Neural progenitor cell (in vitro differentiated cells): ENCODE measurements around the gene MAPK10. TPM values are rescaled to one million over a fixed set of nuclear protein-coding genes. Genes with fewer than 3 reads are reported as not detected.
A peak's percentile ranks its signal among the peaks of the same experiment; 100 is the strongest.

ENCODE experiments used
- DNase-seq: peaks from one replicate; pipeline ENCODE4 v3.0.0-alpha.2; 2016; ENCODE audit warnings: low spot score
- H2AFZ ChIP-seq: fragments of 200-600 bp; sonication (generic); replicated peaks from 2 replicates; pipeline ENCODE4 v1.6.1; 2016; ENCODE audit warnings: antibody characterized with exemption
- H3F3A ChIP-seq: fragments of 200-600 bp; sonication (generic); 2 replicates; pipeline ENCODE4 v1.6.1; 2016; ENCODE audit warnings: antibody characterized with exemption, low read depth
- H3K27ac ChIP-seq: fragments of 200-600 bp; sonication (generic); 2 replicates; pipeline ENCODE4 v1.5.1; 2016; ENCODE audit warnings: mild to moderate bottlenecking
- H3K27me3 ChIP-seq: fragments of 200-600 bp; sonication (generic); 2 replicates; pipeline ENCODE4 v1.6.1; 2016; ENCODE audit warnings: mild to moderate bottlenecking, moderate library complexity
- H3K36me3 ChIP-seq: fragments of 200-600 bp; sonication (generic); 2 replicates; pipeline ENCODE4 v1.5.1; 2016
- H3K4me1 ChIP-seq: fragments of 200-600 bp; sonication (generic); 2 replicates; pipeline ENCODE4 v1.6.1; 2016; ENCODE audit warnings: mixed run types
- H3K4me2 ChIP-seq: fragments of 200-600 bp; sonication (generic); 2 replicates; pipeline ENCODE4 v1.6.1; 2016
- H3K4me3 ChIP-seq: fragments of 200-600 bp; sonication (generic); 2 replicates; pipeline ENCODE4 v1.5.1; 2016
- H3K79me2 ChIP-seq: fragments of 200-600 bp; sonication (generic); 2 replicates; pipeline ENCODE4 v1.6.1; 2016; ENCODE audit warnings: low read depth
- H3K9ac ChIP-seq: fragments of 200-600 bp; sonication (generic); 2 replicates; pipeline ENCODE4 v1.6.1; 2016
- H3K9me3 ChIP-seq: fragments of 200-600 bp; sonication (generic); 2 replicates; pipeline ENCODE4 v1.5.1; 2016; ENCODE audit warnings: low read depth
- H4K20me1 ChIP-seq: fragments of 200-600 bp; sonication (generic); 2 replicates; pipeline ENCODE4 v1.6.1; 2016; ENCODE audit warnings: low read depth
- H3K27ac Mint-ChIP-seq: 3 replicates; pipeline ENCODE4 v1.8.0; 2021; ENCODE audit warnings: mixed read lengths
- H3K27me3 Mint-ChIP-seq: 2 replicates; pipeline ENCODE4 v1.8.0; 2022; ENCODE audit warnings: low read depth, mild to moderate bottlenecking, inconsistent platforms, moderate library complexity, mixed read lengths; ENCODE audit not compliant: insufficient read depth
- H3K36me3 Mint-ChIP-seq: 3 replicates; pipeline ENCODE4 v1.8.0; 2021; ENCODE audit warnings: mixed read lengths
- H3K4me1 Mint-ChIP-seq: 3 replicates; pipeline ENCODE4 v1.8.0; 2021; ENCODE audit warnings: mixed read lengths
- H3K4me3 Mint-ChIP-seq: 3 replicates; pipeline ENCODE4 v1.8.0; 2021; ENCODE audit warnings: mild to moderate bottlenecking, moderate library complexity, mixed read lengths
- H3K9me3 Mint-ChIP-seq: 3 replicates; pipeline ENCODE4 v1.8.0; 2020; ENCODE audit warnings: mixed read lengths
- CTCF ChIP-seq: fragments of 200-600 bp; sonication (generic); IDR thresholded peaks from 2 replicates; pipeline ENCODE4 v1.5.1; 2017; ENCODE audit warnings: antibody characterized with exemption, mild to moderate bottlenecking
- EZH2 ChIP-seq: fragments of 200-600 bp; sonication (generic); IDR thresholded peaks from 2 replicates; pipeline ENCODE4 v1.6.1; 2017; ENCODE audit warnings: antibody characterized with exemption, mild to moderate bottlenecking, moderate library complexity
- EZH2phosphoT487 ChIP-seq: fragments of 200-600 bp; sonication (generic); IDR thresholded peaks from 2 replicates; pipeline ENCODE4 v1.6.1; 2017; ENCODE audit warnings: antibody characterized with exemption
- total RNA-seq: library from RNA; depleted of rRNA; stranded (reverse); fragments of >200 nt; gene quantifications from 2 replicates; pipeline ENCODE4 v1.2.3, GENCODE V29; 2015; ENCODE audit warnings: low replicate concordance

Gene MAPK10
- total RNA-seq, 1 donor from 2014 or later = 383 TPM

DNA sequence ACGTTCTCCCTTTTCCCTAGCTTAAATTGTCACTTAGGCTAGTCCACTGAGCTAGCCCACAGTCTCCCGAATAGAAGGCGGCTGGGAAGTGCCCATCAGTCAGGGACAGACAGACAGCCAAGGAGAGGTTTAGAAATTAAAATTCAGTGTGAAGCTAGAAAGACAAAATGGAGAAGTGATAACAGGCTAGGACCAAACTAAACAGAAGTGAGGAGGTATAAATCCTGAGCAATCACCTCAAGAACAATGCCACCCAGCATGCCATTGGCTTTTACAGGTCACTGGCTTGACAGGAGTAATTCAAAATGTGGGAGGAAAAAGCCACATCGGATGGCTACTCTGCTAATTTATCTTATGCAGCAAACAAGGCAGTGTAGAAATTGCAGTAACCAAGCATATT, 138.9 kb downstream of the MAPK10 start:
- H3F3A ChIP-seq = peaks cover 57% of the 10 kb centered on the region

GRCh38 chr4:86220121-86220520, 139.7 kb downstream of the MAPK10 start:
- Histone ChIP-seq H3K9ac (no peak overlapping the region), H3K27ac (no peak overlapping the region), H3K79me2 (peaks cover 89% of the 10 kb centered on the region), H3K4me1 (peaks cover 28% of the 10 kb centered on the region), H4K20me1 (peaks cover 20% of the 10 kb centered on the region), H3F3A (peaks cover 54% of the 10 kb centered on the region), H3K4me3 (no peak overlapping the region), H3K36me3 (no peaks in the 10 kb centered on the region), H3K9me3 (peaks cover 2% of the 10 kb centered on the region), H3K4me2 (no peak overlapping the region), H2AFZ (no peak overlapping the region), H3K27me3 (no peaks in the 10 kb centered on the region)
- H3K36me3 Mint-ChIP-seq = peaks cover 33% of the 10 kb centered on the region
- no peak for DNase-seq
- peaks cover 20% of the 10 kb centered on the region for H3K4me1 Mint-ChIP-seq
- no peaks in the 10 kb centered on the region for H3K27me3 Mint-ChIP-seq
- H3K4me3 Mint-ChIP-seq = no peak overlapping the region
- peaks cover 21% of the 10 kb centered on the region for H3K9me3 Mint-ChIP-seq
- H3K27ac Mint-ChIP-seq = no peak overlapping the region
- TF ChIP-seq EZH2phosphoT487 (no peak), CTCF (no peak), EZH2 (no peak)

More for the DNA sequence above, 138.9 kb downstream of the MAPK10 start:
- H3K9ac ChIP-seq = no peak overlapping the region
- H3K27ac ChIP-seq = peak overlapping the region; percentile 15
- peaks cover 20% of the 10 kb centered on the region for H4K20me1 ChIP-seq
- H3K4me2 ChIP-seq = peak overlapping the region; percentile 25
- peak; percentile 71 for DNase-seq
- no peaks in the 10 kb centered on the region for H3K27me3 Mint-ChIP-seq
- H3K9me3 ChIP-seq = no peaks in the 10 kb centered on the region
- H3K4me3 Mint-ChIP-seq = no peak overlapping the region
- TF ChIP-seq EZH2phosphoT487 (no peak), CTCF (no peak)
- H3K27me3 ChIP-seq = no peaks in the 10 kb centered on the region
- H3K9me3 Mint-ChIP-seq = peaks cover 15% of the 10 kb centered on the region
- peaks cover 89% of the 10 kb centered on the region for H3K79me2 ChIP-seq
- peaks cover 20% of the 10 kb centered on the region for H3K4me1 Mint-ChIP-seq
- H3K4me3 ChIP-seq = no peak overlapping the region
- H2AFZ ChIP-seq = no peak overlapping the region
- peaks cover 4% of the 10 kb centered on the region for H3K36me3 ChIP-seq
- H3K36me3 Mint-ChIP-seq = peaks cover 29% of the 10 kb centered on the region
- peak overlapping the region; percentile 64 for H3K27ac Mint-ChIP-seq
- H3K4me1 ChIP-seq = peaks cover 28% of the 10 kb centered on the region

DNA sequence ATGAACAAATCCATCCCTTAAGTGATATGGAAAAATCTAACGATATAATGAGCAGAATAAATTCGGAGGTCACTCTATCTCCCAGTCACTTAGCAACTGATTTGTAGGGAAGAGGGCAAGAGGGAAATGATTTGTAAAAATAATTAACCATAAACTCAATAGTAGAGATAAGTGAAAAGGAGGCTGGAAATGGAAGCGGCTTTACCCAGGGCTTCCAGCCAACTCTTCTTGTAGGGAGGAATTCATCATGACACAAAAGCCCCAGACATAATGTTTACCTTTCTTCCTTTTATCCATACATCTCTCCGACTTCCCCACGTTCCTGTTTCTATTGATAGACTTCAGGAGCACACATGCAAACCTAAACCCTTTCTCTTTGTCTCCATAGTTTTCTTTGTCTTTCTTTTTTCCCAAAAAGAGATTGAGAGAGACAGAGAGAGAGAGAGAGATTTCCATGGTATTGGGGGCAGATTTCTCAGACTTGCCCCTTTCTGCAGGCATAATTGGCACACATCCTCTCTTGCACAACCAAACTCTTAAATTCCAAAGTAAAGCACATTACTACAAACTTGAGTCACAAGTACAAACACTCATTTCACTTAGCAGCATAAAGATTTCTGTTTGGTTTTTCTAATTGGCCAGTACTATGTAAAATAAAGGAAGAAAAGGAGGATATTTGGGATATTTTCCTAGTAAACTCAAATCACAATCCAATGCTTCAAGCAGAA, 140.9 kb downstream of the MAPK10 start:
- peaks cover 38% of the 10 kb centered on the region for H3K36me3 Mint-ChIP-seq
- TF ChIP-seq CTCF (no peak), EZH2phosphoT487 (no peak), EZH2 (no peak)
- Histone ChIP-seq H3K4me3 (peak overlapping the region; percentile 3), H3K79me2 (peaks cover 89% of the 10 kb centered on the region), H3K27ac (peak overlapping the region; percentile 33), H3K27me3 (no peaks in the 10 kb centered on the region), H3K4me2 (peak overlapping the region; percentile 59), H3K36me3 (peaks cover 3% of the 10 kb centered on the region), H3K9ac (no peak overlapping the region), H3F3A (peaks cover 54% of the 10 kb centered on the region), H3K9me3 (peaks cover 14% of the 10 kb centered on the region), H4K20me1 (peaks cover 20% of the 10 kb centered on the region), H2AFZ (no peak overlapping the region), H3K4me1 (peaks cover 28% of the 10 kb centered on the region)
- no peaks in the 10 kb centered on the region for H3K27me3 Mint-ChIP-seq
- peaks cover 20% of the 10 kb centered on the region for H3K4me1 Mint-ChIP-seq
- peak; percentile 20 for DNase-seq
- peaks cover 31% of the 10 kb centered on the region for H3K9me3 Mint-ChIP-seq
- H3K27ac Mint-ChIP-seq = no peak overlapping the region
- H3K4me3 Mint-ChIP-seq = no peak overlapping the region
